ENCODE measurements around the gene MYL11.

MYL11 gene

GRCh38 chr16:30353438-30354129 lies 21.0 kb upstream of the MYL11 start:
- peak overlapping the region; percentile 89 for H3K4me3 ChIP-seq (ENCODE audit: low read depth, low read length)

GRCh38 chr16:30354423-30355143 lies 20.0 kb upstream of the MYL11 start:
- peak overlapping the region; percentile 89 for H3K4me3 ChIP-seq (ENCODE audit: low read depth, low read length)

DNA sequence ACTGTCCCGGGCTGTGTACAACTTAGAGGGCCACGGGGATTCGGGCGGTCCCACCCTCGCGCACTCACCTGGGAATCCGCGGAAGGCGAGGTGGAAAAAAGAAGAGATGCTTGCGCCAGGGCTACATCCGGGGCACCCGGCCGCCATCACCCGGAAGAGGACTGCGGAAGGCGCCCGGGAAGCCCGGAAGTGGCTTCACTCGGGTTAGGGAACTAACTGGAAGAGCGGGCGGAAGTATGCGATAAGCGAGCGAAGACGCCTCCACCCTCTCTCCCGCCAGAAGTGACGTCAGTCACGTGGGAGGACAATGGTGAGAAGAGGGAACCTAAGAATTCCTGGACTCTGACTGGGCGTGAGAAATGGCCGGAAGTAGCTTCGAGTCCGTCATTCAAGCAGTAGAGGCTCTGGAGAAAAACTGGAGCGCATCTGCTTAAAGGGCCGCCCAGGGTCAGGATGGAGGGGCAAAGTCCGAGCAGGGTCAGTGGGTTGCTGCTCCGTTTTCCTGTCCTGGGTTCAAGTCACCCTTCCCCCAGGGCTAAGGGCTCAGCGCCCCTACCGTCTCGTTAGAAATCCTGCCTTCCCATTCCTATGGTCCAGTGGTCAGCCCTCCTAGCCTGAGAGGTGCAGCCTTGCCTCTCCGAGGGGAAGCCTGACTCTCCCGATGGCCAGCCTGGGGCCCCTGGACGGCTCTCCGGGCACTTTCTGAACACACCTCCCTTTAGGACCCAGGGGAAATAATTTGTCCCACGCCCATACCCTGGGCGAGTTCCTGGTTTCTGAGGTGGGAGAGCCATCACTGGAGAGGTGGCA lies 19.3 kb upstream of the MYL11 start, which contains the start of gene CD2BP2:
TSS of gene CD2BP2 (minus strand) at position 165 of the 810 bp plus-strand sequence. CDS start 627 bp downstream, outside the sequence.
- H3K4me3 ChIP-seq (ENCODE audit: low read depth, low read length): peak within 1 kb of the TSS; percentile 89

DNA sequence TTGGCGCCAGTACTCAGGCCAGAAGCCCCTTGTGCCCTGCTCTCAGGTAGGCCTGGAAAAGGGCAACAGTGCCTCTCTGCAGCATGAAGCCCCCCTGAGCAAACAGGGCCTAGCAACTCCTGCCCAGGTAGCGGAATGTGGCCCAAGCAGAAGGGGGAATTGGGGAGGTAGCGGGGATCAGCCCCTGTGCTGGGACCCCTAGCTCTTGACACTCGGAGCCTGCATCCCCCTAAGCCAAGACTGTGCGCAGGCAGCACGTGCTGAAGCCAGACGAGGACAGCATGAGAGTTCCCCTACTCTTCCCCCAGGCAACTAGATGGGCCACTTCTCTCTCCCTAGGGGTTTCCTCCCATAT lies 18.7 kb upstream of the MYL11 start:
- peak overlapping the region; percentile 89 for H3K4me3 ChIP-seq (ENCODE audit: low read depth, low read length)

GRCh38 chr16:30356401-30357084 lies 18.1 kb upstream of the MYL11 start:
- H3K4me3 ChIP-seq (ENCODE audit: low read depth, low read length): no peak overlapping the region

DNA sequence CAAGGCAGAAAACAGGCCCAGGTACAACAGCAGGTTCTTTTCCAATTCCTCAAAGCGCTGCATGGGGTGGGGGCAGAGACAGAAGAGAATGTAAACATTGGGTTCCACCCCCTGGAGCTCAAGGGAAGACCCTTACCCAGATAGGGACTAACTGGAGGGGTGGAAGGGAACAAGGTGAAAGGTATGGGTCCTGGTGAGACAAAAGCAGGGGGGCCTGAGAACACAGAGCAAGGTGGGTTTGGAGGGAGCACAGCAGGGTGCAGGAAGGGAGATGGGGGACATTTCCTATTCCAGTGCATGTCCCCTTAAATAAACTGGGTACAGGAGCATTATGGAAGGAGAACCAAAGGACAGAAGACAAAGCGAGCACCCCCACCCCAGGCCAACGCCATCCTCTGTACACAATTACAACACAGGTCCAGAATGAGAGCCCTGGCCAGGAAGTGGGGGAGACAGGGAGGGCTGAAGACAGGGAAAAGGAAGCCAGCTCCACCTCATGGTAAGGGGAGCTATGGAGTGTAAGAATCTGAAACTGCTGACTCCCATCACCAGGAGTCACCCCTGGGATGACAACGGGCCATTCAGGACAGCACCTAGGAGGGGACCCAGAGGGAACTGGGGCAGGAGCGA lies 17.4 kb upstream of the MYL11 start:
- no peak overlapping the region for H3K4me3 ChIP-seq (ENCODE audit: low read depth, low read length)

GRCh38 chr16:30357715-30358576 lies 16.7 kb upstream of the MYL11 start:
- H3K4me3 ChIP-seq (ENCODE audit: low read depth, low read length): no peak overlapping the region

- no peak overlapping the region for H3K4me3 ChIP-seq (ENCODE audit: low read depth, low read length)
Observed at GRCh38 chr16:30358577-30358936, 16.0 kb upstream of the MYL11 start.

GRCh38 chr16:30358990-30359870 lies 15.4 kb upstream of the MYL11 start:
- no peak overlapping the region for H3K4me3 ChIP-seq (ENCODE audit: low read depth, low read length)

DNA sequence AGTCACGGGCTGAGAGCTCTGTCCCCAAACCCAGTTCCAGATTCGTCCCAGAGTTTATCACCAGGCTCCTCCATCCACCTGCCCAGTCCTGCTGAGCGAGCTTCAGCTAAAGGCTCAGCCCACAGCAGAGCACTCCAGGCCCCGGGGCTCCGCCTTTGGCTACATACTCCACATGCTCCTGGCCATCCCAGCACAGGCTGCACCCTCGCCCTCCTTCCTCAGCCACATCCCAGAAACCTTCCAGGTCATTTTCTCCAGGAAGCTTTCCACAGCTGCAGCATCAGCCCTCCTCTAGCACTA lies 14.8 kb upstream of the MYL11 start:
- no peak overlapping the region for H3K4me3 ChIP-seq (ENCODE audit: low read depth, low read length)

- no peak overlapping the region for H3K4me3 ChIP-seq (ENCODE audit: low read depth, low read length)
Observed at GRCh38 chr16:30361180-30361579, 13.4 kb upstream of the MYL11 start.

- H3K4me3 ChIP-seq (ENCODE audit: low read depth, low read length): no peak overlapping the region
Observed at GRCh38 chr16:30365200-30365599, 9.4 kb upstream of the MYL11 start.

GRCh38 chr16:30366511-30366910 lies 8.1 kb upstream of the MYL11 start:
- H3K4me3 ChIP-seq (ENCODE audit: low read depth, low read length): no peak overlapping the region

DNA sequence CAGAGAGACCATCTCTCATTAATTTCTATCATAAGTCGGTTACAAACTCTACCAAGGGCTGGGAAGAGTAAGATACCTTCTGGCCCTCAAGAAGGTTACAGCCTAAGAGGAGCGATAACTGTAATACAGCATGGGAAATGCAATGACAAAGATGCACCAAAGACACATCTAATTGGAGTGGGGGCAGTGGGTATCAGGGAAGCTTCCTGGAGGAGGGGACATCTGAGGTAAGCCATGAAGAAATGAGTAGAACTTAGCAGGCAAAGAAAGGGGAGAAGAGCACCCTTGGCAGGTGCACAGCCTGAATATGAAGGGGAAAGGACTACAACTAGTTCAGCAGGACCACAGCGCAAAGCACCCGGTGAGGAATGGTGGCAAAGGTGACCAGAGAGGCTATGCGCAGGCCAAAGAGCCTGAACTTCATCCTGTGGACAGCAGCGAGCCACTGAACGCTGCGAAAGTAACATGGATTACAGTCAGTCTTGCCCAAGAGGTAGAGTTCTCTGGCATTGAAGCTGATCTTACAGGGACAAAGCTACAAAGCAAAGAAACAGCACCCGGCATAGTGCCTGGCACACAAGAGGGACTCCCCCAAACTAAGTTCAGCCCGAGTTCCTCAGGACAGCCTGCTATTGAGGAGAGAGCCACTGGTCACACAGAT lies 7.1 kb upstream of the MYL11 start:
- H3K4me3 ChIP-seq (ENCODE audit: low read depth, low read length): no peak overlapping the region

DNA sequence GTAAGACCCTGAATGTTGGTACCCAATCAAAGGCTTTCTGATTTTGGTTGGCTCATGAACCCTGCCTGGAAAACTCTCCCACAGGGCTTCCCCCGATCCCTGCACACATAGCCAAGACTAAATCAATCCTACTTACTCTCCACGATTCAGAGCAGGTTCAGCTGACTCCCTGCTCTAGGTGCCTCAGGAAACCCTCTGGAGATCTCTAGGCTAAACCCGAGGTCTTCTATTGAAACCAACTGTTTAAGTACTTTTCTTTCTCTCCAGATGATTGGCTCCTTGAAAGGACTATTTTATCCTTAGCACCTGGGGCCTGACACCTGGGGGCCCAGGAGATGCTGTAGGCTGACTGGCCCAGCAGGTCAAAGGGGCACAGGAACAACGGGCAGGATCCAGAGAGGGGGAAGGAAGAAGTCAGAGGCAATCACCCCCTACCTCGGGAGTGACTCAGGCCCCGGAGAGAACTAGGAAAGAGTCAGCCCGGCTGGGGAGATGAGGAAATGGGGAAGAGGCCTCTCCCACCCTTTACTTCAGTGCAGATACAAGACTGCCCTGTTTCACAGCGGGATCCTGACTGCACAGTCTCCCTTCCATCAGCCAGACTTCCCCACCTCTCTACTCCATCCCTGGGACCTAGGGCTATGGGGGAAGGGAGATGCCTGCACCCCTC lies 6.3 kb upstream of the MYL11 start:
- no peak overlapping the region for H3K4me3 ChIP-seq (ENCODE audit: low read depth, low read length)

- peak overlapping the region; percentile 50 for H3K4me3 ChIP-seq (ENCODE audit: low read depth, low read length)
Observed at GRCh38 chr16:30368792-30369090, 5.9 kb upstream of the MYL11 start.

DNA sequence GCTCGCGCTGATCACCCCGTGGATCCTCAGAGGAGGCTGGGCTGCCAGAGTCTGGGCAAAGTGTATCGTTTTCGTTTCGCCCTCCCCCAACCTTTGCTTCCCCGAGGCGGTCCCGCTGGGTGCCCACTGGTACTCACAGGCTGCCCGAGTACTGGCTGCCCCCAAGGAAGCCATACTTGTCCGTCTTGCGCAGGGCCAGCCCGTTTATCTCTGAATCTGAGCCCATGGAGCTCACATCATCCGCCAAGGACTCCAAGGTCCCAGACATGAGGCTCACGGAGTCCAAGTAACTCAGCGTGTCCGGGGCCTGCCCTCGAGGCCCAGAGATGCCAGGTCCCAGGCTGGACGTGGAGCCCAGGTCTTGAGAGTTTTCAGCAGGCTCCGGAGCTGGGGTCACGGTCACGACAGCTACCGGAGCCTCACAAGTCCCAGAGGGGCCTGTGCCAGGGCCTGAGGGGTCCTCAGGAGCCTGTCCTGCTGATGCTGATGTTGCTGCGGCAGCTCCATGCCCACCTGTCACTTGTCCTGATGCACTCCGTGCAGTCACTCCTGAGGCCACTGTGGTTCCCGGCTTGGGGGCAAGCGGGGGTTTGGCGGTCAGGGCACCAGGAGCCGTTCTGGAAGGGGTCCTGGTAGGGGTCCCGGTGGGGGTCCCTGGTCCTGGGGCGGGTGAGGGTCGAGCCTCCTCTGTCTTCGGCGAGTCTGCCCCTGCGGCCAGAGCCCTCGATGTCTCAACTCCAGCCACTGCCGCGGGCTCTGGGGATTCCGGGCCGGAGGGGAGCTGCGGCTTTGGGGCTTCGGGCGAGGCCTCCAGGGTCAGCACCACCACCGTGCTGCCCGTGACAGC lies 5.3 kb upstream of the MYL11 start:
- H3K4me3 ChIP-seq (ENCODE audit: low read depth, low read length): peak overlapping the region; percentile 50

Measured in iPS-11a (cell line).